ENCODE results near the gene MAN2B2. TPM values are rescaled to one million over a fixed set of nuclear protein-coding genes. Genes with fewer than 3 reads are reported as not detected.

Gene MAN2B2
- total and polyA plus RNA-seq, 2 experiments from 2014 or later = 22.2 to 24.0 TPM

- Histone ChIP-seq H3K79me2 (no peaks in the 10 kb centered on the region), H2AFZ (no peak overlapping the region), H3K27ac (no peak overlapping the region), H4K20me1 (ENCODE audit: insufficient read depth, poor library complexity, severe bottlenecking) (no peaks in the 10 kb centered on the region), H3K27me3 (peaks cover 88% of the 10 kb centered on the region), H3K36me3 (replicated peaks; ENCODE audit: insufficient read depth, low read depth) (no peaks in the 10 kb centered on the region), H3K4me1 (ENCODE audit: insufficient read depth) (no peaks in the 10 kb centered on the region), H3K9me3 (ENCODE audit: low read depth) (no peaks in the 10 kb centered on the region), H3K4me2 (no peak overlapping the region), H3K4me3 (no peak overlapping the region), H3K9me2 (replicated peaks; ENCODE audit: insufficient read depth) (no peaks in the 10 kb centered on the region)
- TF ChIP-seq EZH2phosphoT487 (IDR thresholded peaks at IDR 0.05; ENCODE audit: low read depth, severe bottlenecking, unreplicated experiment) = no peak
- no peak for TF ChIP-seq EZH2 (IDR thresholded peaks at IDR 0.05; ENCODE audit: borderline replicate concordance)
- TF ChIP-seq CTCF (IDR thresholded peaks at IDR 0.05; ENCODE audit: poor library complexity) = no peak
- 76% methylated on average over 10 of the region's 10 CpGs for WGBS (ENCODE audit: low lambda C conversion rate, missing lambda C conversion rate)
- DNase-seq (ENCODE audit: low spot score) = no peak
Measured at GRCh38 chr4:6560416-6561172, 14.4 kb upstream of the MAN2B2 start.

- H3K4me1 ChIP-seq (ENCODE audit: insufficient read depth) = no peaks in the 10 kb centered on the region
- H3K4me2 ChIP-seq = no peak overlapping the region
- H3K79me2 ChIP-seq = no peaks in the 10 kb centered on the region
- 49% methylated on average over 6 of the region's 6 CpGs for WGBS (ENCODE audit: low lambda C conversion rate, missing lambda C conversion rate)
- DNase-seq (ENCODE audit: low spot score) = no peak
- H3K9me2 ChIP-seq (replicated peaks; ENCODE audit: insufficient read depth) = no peaks in the 10 kb centered on the region
- peaks cover 88% of the 10 kb centered on the region for H3K27me3 ChIP-seq
- H3K4me3 ChIP-seq = no peak overlapping the region
- H3K36me3 ChIP-seq (replicated peaks; ENCODE audit: insufficient read depth, low read depth) = no peaks in the 10 kb centered on the region
- H4K20me1 ChIP-seq (ENCODE audit: insufficient read depth, poor library complexity, severe bottlenecking) = no peaks in the 10 kb centered on the region
- H3K9me3 ChIP-seq (ENCODE audit: low read depth) = no peaks in the 10 kb centered on the region
- no peak overlapping the region for H3K27ac ChIP-seq
- TF ChIP-seq EZH2 (IDR thresholded peaks at IDR 0.05; ENCODE audit: borderline replicate concordance) (no peak), CTCF (IDR thresholded peaks at IDR 0.05; ENCODE audit: poor library complexity) (no peak), EZH2phosphoT487 (IDR thresholded peaks at IDR 0.05; ENCODE audit: low read depth, severe bottlenecking, unreplicated experiment) (no peak)
- no peak overlapping the region for H2AFZ ChIP-seq
Measured at GRCh38 chr4:6561173-6561516, 13.8 kb upstream of the MAN2B2 start.

GRCh38 chr4:6561706-6562371, 13.2 kb upstream of the MAN2B2 start:
- no peak overlapping the region for H3K4me3 ChIP-seq
- no peaks in the 10 kb centered on the region for H3K9me3 ChIP-seq (ENCODE audit: low read depth)
- DNase-seq (ENCODE audit: low spot score) = no peak
- no peaks in the 10 kb centered on the region for H3K4me1 ChIP-seq (ENCODE audit: insufficient read depth)
- 59% methylated on average over 16 of the region's 16 CpGs for WGBS (ENCODE audit: low lambda C conversion rate, missing lambda C conversion rate)
- H3K79me2 ChIP-seq = no peaks in the 10 kb centered on the region
- H3K36me3 ChIP-seq (replicated peaks; ENCODE audit: insufficient read depth, low read depth) = no peaks in the 10 kb centered on the region
- no peak overlapping the region for H3K4me2 ChIP-seq
- peaks cover 81% of the 10 kb centered on the region for H3K27me3 ChIP-seq
- TF ChIP-seq EZH2 (IDR thresholded peaks at IDR 0.05; ENCODE audit: borderline replicate concordance) = no peak
- no peaks in the 10 kb centered on the region for H4K20me1 ChIP-seq (ENCODE audit: insufficient read depth, poor library complexity, severe bottlenecking)
- H3K9me2 ChIP-seq (replicated peaks; ENCODE audit: insufficient read depth) = no peaks in the 10 kb centered on the region
- H3K27ac ChIP-seq = no peak overlapping the region
- H2AFZ ChIP-seq = no peak overlapping the region

All from hepatocyte (in vitro differentiated cells).